ENCODE data around the gene PRDM12.
A peak's percentile ranks its signal among the peaks of the same experiment; 100 is the strongest.

Gene PRDM12

GRCh38 chr9:130693101-130693425, 28.7 kb downstream of the PRDM12 start:
- DNase-seq, result no peak

- peak; percentile 91 for DNase-seq
Measured at GRCh38 chr9:130693426-130694191, 29.2 kb downstream of the PRDM12 start, which contains the start of gene EXOSC2. EXOSC2 (plus strand) TSS chr9:130693780; CDS start chr9:130693792, 12 bp downstream.

GRCh38 chr9:130694205-130694604, 29.8 kb downstream of the PRDM12 start:
- no peak for DNase-seq

GRCh38 chr9:130696139-130696650, 31.8 kb downstream of the PRDM12 start:
- no peak for DNase-seq

GRCh38 chr9:130696996-130697395, 32.6 kb downstream of the PRDM12 start:
- DNase-seq, result no peak

GRCh38 chr9:130698514-130698913, 34.1 kb downstream of the PRDM12 start:
- DNase-seq, result no peak

GRCh38 chr9:130699047-130699446, 34.7 kb downstream of the PRDM12 start:
- DNase-seq, result no peak

GRCh38 chr9:130701059-130702022, 36.9 kb downstream of the PRDM12 start:
- peak; percentile 17 for DNase-seq

- no peak for DNase-seq
Measured at GRCh38 chr9:130703501-130703900, 39.1 kb downstream of the PRDM12 start.

GRCh38 chr9:130707225-130707976, 43.0 kb downstream of the PRDM12 start:
- no peak for DNase-seq

GRCh38 chr9:130710822-130711352, 46.5 kb downstream of the PRDM12 start:
- no peak for DNase-seq

GRCh38 chr9:130711469-130711868, 47.1 kb downstream of the PRDM12 start:
- no peak for DNase-seq

GRCh38 chr9:130712564-130713285, 48.3 kb downstream of the PRDM12 start:
- DNase-seq, result peak; percentile 96

- DNase-seq, result no peak
Measured at GRCh38 chr9:130713286-130713960, 49.0 kb downstream of the PRDM12 start.

GRCh38 chr9:130714586-130715110, 50.3 kb downstream of the PRDM12 start:
- no peak for DNase-seq

- no peak for DNase-seq
Measured at GRCh38 chr9:130715270-130715669, 50.9 kb downstream of the PRDM12 start.

- DNase-seq, result no peak
Measured at GRCh38 chr9:130718562-130718961, 54.2 kb downstream of the PRDM12 start.

- DNase-seq, result no peak
Measured at GRCh38 chr9:130720762-130721161, 56.4 kb downstream of the PRDM12 start.

GRCh38 chr9:130728721-130729120, 64.3 kb downstream of the PRDM12 start:
- DNase-seq, result no peak

- no peak for DNase-seq
Measured at GRCh38 chr9:130729145-130729544, 64.8 kb downstream of the PRDM12 start.

- peak; percentile 73 for DNase-seq
Measured at GRCh38 chr9:130731355-130731754, 67.0 kb downstream of the PRDM12 start.
